NOMO-1 treated with DMSO at 0.1 percent for 48 hours (cell line): ENCODE results near the gene MCL1.
"Not testable (repeated sequence)": the region's sequence is repeated elsewhere in the genome, so short reads cannot be mapped to it uniquely, and the experiment has no call there.

Experiments
- DNase-seq: peaks from one replicate; lab custom pipeline; 2025; ENCODE audit not compliant: unreplicated experiment; lab: John Stamatoyannopoulos, UW

The MCL1 gene

DNA sequence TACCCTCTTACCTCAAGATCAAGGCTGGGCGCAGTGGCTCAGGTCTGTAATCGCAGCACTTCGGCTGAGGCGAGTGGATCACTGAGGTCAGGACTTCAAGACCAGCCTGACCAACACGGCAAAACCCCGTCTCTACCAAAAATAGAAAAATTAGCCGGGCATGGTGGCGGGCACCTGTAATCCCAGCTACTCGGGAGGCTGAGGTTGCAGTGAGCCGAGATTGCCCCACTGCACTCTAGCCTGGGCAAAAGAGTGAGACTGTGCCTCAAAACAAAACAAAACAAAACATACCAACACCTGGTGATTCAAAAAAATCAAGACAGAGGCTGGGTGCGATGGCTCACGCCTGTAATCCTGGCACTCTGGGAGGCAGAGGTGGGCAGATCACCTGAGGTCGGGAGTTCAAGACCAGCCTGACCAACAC, 5.8 kb downstream of the MCL1 start:
- DNase-seq: not testable (repeated sequence)

DNA sequence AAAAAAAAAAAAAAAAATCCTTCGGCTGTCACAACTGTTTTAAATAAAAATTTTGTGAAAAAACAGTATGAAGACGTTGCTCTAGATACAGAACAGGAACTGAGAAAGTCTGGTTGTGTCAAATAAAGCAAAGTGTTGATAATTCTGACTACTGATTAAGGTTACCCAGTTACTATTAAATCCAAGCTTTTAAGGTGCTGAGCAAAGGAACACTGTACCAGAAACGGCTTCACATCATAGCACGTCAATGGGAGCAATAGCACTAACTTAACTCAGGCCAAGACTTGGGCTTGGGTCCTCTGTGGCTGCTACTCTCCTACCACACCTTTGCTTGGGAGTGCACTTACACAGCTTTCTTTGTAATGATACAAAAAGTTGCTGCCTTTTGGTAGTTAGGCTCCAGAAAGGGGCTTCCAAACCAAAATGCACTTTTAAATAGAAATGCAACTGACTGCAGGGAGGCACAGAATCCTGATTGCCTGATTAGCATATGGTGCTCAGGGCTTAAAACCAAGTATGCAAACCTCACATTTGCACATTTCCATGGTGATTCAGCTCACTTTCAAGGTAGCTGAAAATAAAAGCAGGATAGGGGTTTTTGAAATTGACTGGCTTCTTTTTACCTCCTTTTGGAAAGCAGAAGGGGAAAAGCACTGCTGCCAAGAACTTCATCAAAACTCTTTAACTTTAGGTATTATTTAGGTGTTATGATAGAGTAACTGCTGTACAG, 6.3 kb downstream of the MCL1 start:
- DNase-seq: no peak

DNA sequence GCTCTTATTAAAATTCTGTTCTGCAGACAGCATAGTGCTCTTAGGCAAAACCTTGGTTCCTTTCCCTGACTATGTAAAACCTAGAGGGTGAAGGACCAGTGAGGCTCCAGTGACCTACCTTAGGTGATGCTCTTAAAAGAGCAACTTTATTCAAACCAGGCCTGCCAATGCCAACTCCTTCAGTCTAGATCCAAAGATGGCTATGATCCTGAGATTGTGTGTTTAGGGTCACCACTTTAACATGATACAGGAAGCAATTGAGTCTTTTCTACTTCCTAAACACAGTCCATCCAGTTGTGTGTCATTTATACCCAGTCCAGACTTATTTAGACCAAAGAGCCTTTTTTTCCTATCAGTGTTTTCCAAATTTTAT, 10.8 kb downstream of the MCL1 start:
- DNase-seq: no peak

DNA sequence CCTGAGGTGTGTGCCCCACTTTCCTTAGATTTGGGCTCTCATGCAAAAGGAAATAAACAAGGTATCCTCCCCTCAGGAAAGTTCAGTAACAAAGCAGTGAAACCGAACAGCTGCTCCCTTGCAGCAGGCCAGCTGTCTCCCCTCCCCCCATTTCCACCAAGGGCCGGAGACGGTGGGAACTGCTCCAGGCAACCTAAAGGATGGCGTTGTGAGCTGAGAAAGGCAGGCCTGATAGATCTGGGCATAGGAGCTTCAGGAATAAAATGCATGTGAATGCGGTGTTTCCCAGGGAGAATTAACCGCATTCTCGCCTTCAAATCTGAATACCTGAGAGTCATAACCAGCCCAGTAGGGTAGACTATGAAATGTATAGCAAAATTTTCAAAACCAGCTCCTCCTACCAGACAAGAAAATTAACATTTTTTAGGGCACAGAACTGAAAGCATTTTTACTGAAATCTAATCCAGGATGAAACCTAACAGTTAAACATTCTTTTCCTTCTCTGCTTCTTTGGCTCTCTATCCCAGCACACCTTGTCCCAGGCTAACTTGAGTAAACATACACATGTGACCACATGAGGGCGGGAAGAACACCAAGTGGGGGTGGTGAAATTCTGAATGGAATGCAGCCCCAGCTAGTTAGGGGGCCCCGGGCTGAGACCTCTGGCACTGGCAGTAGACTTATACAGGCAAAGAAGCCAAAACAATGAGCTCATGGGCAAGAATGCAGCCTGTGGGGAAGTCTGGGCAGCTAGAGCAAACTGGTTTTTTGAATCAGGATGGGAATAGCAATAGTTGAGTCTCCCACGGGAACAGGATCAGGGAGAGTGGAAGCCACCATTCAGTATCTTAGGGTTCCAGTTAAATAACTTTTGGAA, 11.5 kb downstream of the MCL1 start:
- DNase-seq: no peak

DNA sequence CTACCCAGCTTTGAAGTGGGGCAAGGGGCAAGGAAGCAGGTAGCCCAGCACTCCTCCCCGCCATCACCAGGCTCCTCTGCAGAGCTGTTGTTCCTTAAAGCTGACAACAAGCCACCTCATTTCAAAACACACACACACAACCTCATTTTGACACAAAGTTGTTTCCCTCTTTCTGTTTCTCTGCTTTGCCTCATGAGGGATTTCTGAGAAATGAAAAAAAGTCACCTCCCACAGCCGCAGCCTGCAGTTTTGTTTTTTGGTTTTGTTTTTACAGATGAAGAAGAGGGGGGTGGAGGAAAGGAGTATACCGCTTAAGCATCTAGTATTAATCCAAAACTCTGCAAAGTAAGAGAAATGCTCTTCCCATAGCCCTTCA, 12.1 kb downstream of the MCL1 start:
- no peak for DNase-seq

DNA sequence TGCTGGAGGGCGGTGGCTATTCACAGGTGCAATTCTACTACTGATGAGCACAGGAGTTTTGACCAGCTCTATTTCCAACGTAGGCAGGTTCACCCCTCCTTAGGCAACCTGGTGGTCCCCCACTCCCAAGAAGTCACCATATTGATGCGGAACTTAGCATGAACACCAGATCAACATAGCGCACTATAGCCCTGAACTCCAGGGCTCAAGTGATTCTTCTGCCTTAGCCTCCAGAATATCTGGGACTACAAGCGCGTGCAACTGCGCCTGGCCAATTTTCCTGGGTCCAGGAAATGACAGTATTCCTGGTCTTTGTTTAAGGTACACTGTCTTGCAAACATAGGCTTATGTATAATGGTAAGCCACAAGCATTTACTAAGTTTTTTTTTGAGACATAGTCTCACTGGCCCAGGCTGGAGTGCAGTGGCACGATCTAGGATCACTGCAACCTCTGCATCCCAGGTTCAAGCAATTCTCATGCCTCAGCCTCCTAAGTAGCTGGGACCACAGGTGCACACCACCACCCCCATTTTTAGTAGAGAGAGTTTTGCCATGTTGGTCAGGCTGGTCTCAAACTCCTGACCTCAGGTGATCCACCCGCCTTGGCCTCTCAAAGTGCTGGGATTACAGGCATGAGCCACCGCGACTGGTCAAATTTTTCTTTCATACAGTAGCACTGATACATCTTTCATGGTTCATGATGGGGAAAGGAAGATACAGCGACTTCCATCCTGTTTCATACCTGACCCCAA, 12.6 kb downstream of the MCL1 start:
- DNase-seq: no peak

DNA sequence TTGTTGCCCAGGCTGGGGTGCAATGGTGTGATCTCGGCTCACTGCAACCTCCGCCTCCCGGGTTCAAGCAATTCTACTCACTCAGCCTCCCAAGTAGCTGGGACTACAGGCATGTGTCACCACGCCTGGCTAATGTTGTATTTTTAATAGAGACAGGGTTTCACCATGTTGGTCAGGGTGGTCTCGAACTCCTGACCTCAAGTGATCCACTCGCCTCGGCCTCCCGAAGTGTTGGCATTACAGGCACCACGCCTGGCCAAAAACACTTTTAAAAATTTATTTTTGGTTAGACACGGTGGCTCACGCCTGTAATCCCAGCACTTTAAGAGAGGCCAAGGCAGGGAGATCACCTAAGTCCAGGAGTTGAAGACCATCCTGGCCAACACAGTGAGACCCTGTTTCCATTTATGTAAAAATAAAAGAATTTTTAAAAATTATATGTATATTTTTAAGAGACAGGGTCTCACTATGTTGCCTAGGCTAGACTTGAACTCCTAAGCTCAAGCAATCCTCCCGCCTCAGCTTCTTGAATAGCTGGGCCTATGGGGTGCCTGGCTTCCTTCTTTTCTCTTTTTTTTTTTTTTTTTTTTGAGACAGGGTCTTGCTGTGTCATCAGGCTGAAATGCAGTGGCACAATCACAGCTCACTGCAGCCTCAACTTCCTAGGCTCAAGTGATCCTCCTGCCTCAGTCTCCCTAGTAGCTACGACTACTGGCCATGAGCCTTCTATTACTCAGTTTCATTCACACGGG, 14.0 kb downstream of the MCL1 start:
- DNase-seq: not testable (repeated sequence)

DNA sequence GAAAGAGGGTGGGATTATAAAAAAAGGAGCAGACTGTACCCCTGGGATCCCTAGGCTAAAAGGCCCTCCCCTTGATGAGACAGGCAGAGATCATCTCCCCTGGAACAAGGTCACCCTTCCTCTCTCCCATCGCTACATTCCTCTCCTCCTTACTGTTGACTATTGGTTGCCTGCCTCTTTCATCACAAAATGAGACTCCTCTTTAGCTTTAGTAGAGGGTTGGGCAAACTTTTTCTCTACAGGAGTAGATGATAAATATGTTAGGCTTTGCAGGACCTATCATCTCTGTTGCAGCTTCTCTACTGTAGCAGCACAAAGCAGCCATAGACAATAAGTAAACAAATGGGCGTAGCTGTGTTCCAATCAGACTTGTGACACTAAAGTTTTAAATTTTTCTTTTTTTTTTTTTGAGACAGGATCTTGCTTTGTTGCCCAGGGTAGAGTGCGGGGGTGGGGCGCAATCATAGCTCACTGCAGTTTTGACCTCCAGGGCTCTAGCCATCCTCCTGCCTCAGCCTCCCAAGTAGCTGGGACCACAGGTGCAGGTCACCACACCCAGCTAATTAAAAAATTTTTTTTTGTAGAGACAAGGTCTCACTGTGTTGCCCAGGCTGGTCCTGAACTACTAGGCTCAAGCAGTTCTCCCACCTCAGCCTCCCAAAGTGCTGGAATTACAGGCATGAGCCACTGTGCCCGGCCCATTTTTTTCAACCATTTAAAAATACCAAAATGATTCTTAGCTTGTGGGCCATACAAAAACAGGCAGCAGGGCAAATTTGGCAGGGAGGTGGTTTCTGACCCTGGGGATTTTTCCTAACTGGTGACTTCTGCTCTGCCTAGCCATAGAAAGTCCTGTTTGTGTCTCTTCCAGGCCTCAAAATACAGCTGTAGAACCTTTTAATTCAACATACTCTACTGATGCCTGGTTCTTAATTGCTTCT, 15.1 kb downstream of the MCL1 start:
- DNase-seq: no peak

DNA sequence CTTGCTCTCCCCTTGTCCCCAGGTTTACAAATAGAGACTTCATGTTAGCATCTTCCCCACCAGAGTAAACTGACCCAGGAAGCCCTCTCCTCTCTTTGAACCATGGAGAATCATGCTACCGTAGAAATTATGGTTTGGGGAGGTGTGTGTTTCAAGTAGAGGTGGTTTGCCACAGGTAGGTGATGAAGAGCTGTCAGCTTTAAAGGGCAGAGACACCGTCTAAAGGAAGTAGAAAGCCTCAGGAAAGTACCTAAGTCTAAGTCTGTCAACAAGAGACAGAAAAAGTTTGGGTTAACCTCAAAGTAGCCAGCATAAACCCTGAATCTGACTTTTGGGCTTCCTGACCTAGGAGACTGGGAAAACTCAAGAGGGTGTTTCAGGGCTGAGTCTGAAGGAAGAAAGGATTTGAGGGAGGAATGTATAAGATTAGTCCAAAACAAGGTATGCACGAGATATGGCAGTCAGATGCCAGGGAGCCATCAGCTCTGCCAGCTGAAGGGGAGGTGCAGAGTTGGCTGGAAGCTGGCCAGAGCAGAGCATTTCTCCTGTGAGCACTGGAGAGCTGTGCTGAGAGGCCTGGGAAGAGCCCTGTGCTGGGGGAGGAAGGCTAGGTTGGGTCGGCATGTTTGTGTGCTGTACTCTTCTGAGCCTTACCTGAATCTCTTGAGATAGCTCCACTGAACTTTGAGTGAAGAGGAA, 15.9 kb downstream of the MCL1 start:
- no peak for DNase-seq

DNA sequence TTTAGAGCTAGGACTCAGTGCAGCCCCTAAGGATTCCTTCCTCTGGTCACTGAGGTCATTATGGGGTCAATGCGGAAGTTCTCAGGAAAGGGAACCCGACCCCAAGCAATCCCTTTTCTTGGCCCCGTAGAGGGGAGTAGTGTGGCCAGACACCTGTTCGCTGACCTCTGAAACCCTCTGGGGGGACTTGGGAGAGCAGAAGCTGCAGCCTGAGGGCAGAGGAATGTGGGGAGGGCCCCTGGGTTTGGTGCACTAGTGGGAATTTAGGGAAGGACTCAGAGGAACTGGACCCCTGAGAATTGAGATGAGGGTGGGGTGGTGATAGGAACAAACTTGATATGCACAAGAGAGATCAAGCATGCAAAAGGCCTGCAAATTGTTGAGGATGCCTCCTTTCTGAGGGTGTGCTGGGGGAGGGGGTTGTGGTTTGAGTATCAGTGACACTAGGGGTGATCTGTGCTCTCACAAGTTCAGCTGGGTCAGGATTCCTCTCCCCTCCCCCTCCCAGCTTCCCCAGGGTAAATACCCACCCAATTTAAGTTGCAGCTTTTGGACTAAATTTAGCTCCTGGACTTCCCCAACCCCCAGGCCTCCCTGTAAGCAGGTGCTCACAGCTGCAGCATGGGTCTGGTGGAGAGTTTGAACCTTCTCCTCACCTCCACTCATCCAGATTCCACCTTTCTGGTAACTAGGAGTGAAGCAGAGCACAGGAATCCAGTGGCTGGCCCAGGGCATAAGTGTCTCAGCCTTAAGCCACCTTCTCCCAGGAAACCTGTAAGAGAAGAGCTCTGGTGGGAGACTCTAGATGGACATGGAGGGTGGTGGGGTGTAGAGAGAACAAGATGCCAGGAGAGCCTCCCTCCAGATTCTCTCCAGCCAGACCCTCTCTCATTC, 16.7 kb downstream of the MCL1 start:
- DNase-seq: no peak

DNA sequence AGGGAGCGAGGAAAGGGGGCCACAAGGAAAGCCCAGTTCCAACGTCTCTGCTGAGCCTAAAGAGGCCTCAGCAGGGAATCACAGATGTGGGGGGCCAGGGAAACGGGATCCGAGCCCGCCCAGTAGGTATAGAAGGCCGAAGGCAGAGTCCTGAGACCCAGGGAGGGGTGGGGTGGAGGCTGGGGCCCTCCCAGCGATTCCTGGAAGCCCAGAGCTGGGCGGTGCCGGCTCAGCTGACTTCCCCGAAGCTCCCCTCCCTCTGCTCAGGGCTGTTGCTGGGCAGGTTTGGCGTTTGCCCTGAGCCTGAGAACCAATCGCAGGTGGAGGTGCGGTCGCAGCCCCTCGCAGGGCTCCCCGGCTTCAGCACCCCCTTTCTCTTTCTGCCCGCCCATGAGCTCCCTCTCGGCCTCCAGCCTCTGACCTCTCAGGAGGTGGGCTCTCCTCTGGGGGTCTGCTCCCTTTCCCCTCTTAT, 17.4 kb downstream of the MCL1 start:
- DNase-seq: peak; percentile 13

DNA sequence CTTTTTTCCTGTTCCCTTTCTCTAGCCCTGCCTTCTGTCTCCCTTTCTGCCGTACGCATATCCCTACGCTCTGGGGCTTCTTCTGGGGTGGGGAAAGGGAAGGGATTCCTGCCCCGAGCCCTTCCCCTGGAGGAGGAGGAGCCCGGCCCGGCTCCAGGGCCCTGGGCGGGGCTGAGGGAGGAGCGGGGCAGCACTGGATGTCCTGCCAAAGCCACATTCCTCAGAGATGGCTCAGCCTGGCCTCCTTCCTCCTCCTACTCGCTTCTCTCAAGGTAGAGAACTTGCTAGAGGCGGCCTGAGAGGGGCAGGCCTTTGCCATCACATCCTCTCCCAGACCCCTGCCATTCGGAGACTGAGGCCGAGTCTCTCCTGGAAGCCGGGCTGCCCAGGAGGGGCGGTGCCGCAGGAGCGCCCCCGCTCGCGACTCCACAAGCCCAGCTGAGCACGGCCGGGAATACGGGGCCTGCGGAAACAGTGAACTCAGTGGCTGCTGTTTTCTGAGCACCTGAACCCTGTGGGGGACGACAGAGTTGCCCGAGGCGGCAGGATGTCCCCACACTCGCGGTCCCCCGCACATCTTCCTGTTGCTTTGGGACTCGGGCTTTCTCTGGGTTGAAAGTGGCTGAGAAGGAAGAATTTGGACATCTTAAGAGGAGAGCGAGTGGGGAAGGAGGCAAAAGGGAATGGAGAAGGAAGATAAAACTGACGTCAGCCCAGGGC, 18.0 kb downstream of the MCL1 start:
- no peak for DNase-seq

DNA sequence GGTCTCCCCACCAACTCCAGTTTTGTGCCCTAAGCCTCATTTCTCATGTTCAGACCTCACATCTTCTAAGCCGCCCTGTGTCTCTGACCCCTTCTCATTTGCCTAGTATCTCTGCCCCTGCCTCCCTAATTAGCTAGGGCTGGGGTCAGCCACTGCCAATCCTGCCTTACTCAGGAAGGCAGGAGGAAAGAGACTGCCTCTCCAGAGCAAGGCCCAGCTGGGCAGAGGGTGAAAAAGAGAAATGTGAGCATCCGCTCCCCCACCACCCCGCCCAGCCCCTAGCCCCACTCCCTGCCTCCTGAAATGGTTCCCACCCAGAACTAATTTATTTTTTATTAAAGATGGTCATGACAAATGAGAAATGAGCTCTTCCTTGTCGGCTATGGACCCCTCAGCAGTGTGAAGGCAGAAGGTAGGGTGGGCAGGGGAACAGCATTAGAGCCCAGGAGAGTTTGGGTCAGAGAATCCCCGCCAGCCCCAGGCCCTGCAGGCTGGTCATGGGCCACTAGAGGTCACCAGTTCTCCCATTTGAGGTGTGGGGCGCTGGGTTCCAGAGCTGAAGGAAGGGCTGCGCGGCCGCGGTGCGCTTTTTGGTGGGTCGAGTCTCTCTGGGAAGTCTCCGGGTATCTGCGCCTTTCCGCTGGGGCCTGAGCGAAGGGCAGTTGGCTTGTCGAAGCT, 18.7 kb downstream of the MCL1 start:
- DNase-seq: peak; percentile 76

DNA sequence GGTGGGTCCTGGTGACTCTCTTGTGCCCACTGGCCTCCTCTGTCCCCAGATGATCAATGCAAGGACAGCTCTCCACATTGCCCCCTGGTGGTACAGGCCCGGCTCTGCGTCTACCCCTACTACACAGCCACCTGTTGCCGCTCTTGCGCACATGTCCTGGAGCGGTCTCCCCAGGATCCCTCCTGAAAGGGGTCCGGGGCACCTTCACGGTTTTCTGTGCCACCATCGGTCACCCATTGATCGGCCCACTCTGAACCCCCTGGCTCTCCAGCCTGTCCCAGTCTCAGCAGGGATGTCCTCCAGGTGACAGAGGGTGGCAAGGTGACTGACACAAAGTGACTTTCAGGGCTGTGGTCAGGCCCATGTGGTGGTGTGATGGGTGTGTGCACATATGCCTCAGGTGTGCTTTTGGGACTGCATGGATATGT, 19.4 kb downstream of the MCL1 start:
- DNase-seq: peak; percentile 62

DNA sequence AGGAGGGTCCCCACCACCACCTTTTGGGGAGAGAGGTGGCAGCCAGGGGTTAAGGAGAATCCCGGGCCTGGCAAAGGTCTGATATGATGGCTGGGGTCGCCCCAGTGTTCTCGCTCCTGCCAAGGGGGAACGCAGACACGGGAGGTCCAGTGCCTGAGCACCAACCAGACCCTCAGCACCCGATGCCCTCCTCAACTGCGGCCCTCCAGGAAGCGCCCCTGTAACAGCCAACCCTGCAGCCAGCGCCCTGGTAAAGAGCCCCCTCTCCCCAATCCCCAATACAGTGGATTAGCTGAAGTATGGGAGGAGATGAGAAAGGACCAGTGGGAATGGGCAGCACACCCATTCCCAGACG, 19.8 kb downstream of the MCL1 start:
- DNase-seq: no peak

DNA sequence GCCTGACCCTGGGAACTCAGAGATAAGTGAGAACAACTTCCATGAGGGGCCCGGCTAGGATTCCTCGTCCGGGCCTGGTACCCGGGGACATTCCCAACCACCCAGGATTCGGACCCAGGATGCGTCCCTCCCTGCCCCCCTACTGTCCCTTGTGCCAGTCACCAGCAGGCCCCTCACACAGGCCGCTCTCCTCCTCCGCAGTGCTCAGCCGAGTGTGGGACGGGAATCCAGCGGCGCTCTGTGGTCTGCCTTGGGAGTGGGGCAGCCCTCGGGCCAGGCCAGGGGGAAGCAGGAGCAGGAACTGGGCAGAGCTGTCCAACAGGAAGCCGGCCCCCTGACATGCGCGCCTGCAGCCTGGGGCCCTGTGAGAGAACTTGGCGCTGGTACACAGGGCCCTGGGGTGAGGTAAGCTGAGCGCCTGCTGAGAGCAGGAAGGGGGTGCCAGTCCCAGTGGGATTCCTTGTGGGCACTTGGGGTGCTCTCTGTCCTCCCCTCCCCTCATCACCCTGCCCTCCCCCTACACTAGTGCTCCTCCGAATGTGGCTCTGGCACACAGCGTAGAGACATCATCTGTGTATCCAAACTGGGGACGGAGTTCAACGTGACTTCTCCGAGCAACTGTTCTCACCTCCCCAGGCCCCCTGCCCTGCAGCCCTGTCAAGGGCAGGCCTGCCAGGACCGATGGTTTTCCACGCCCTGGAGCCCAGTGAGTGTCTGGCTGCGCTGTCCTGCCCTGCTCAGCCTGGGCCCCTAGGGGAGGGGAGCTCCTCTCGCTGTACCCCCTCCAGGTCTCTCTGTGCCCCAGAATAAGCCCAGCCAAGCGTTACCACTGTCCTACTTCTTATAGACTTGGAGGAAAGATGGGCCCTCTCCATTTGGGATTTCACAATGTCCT, 20.4 kb downstream of the MCL1 start:
- DNase-seq: no peak
